ENCODE data around the gene TBCD. TPM values are rescaled to one million over a fixed set of nuclear protein-coding genes. Genes with fewer than 3 reads are reported as not detected.
A peak's percentile ranks its signal among the peaks of the same experiment; 100 is the strongest.
"Not testable (repeated sequence)": the region's sequence is repeated elsewhere in the genome, so short reads cannot be mapped to it uniquely, and the experiment has no call there.

The TBCD gene
- total and polyA plus RNA-seq, 4 donors = 56.3 to 140 (median 92.8) TPM

- H3K27ac ChIP-seq (ENCODE audit: low read depth, low read length) = no peak overlapping the region
- no peaks in the 10 kb centered on the region for H3K9me3 ChIP-seq (ENCODE audit: control insufficient read depth, insufficient read depth, low read length)
- H3K27me3 ChIP-seq (ENCODE audit: control insufficient read depth, insufficient read depth, low read length) = no peaks in the 10 kb centered on the region
- no peak overlapping the region for H3K4me3 ChIP-seq (ENCODE audit: low read depth, low read length)
- peaks cover 10% of the 10 kb centered on the region for H3K4me1 ChIP-seq (ENCODE audit: control insufficient read depth, insufficient read depth, low read length)
- WGBS (ENCODE audit: insufficient coverage) = 86% methylated on average over 13 of the region's 15 CpGs
- no peak for DNase-seq (ENCODE audit: low read depth in 4 of 6, low spot score in 6 of 6)
- peaks cover 3% of the 10 kb centered on the region for H3K36me3 ChIP-seq (ENCODE audit: control insufficient read depth, insufficient read depth, low read length)
Observed at GRCh38 chr17:82984751-82985427, 233.0 kb downstream of the TBCD start.

- H3K36me3 ChIP-seq (ENCODE audit: control insufficient read depth, insufficient read depth, low read length) = peaks cover 3% of the 10 kb centered on the region
- H3K4me1 ChIP-seq (ENCODE audit: control insufficient read depth, insufficient read depth, low read length) = peaks cover 10% of the 10 kb centered on the region
- no peaks in the 10 kb centered on the region for H3K9me3 ChIP-seq (ENCODE audit: control insufficient read depth, insufficient read depth, low read length)
- no peak overlapping the region for H3K27ac ChIP-seq (ENCODE audit: low read depth, low read length)
- H3K4me3 ChIP-seq (ENCODE audit: low read depth, low read length) = no peak overlapping the region
- H3K27me3 ChIP-seq (ENCODE audit: control insufficient read depth, insufficient read depth, low read length) = no peaks in the 10 kb centered on the region
- WGBS (ENCODE audit: insufficient coverage) = 81% methylated on average over 4 of the region's 11 CpGs
- DNase-seq (ENCODE audit: low read depth in 4 of 6, low spot score in 6 of 6) = no peak
Observed at GRCh38 chr17:82985428-82985805, 233.6 kb downstream of the TBCD start.

GRCh38 chr17:82985973-82986372, 234.1 kb downstream of the TBCD start:
- H3K4me1 ChIP-seq (ENCODE audit: control insufficient read depth, insufficient read depth, low read length) = peaks cover 10% of the 10 kb centered on the region
- H3K4me3 ChIP-seq (ENCODE audit: low read depth, low read length) = no peak overlapping the region
- no peaks in the 10 kb centered on the region for H3K9me3 ChIP-seq (ENCODE audit: control insufficient read depth, insufficient read depth, low read length)
- peak in 4 of 6 donors; percentile 6 to 45 (median 27) for DNase-seq (ENCODE audit: low read depth in 4 of 6, low spot score in 6 of 6)
- H3K36me3 ChIP-seq (ENCODE audit: control insufficient read depth, insufficient read depth, low read length) = peaks cover 3% of the 10 kb centered on the region
- peak overlapping the region; percentile 16 for H3K27ac ChIP-seq (ENCODE audit: low read depth, low read length)
- 30% methylated on average over 16 of the region's 17 CpGs for WGBS (ENCODE audit: insufficient coverage)
- no peaks in the 10 kb centered on the region for H3K27me3 ChIP-seq (ENCODE audit: control insufficient read depth, insufficient read depth, low read length)

GRCh38 chr17:82989051-82989450, 237.2 kb downstream of the TBCD start:
- H3K27ac ChIP-seq (ENCODE audit: low read depth, low read length); H3K4me1 ChIP-seq (ENCODE audit: control insufficient read depth, insufficient read depth, low read length); H3K4me3 ChIP-seq (ENCODE audit: low read depth, low read length); DNase-seq (ENCODE audit: low read depth in 4 of 6, low spot score in 6 of 6); H3K9me3 ChIP-seq (ENCODE audit: control insufficient read depth, insufficient read depth, low read length); H3K36me3 ChIP-seq (ENCODE audit: control insufficient read depth, insufficient read depth, low read length); H3K27me3 ChIP-seq (ENCODE audit: control insufficient read depth, insufficient read depth, low read length): not testable (repeated sequence)
- WGBS (ENCODE audit: insufficient coverage) = no CpG with 5 or more reads among the region's 3 CpGs

GRCh38 chr17:82989881-82990280, 238.0 kb downstream of the TBCD start:
- WGBS (ENCODE audit: insufficient coverage) = 50% methylated on average over 1 of the region's 5 CpGs
- DNase-seq (ENCODE audit: low read depth in 4 of 6, low spot score in 6 of 6) = no peak
- Histone ChIP-seq H3K27ac (ENCODE audit: low read depth, low read length) (no peak overlapping the region), H3K4me3 (ENCODE audit: low read depth, low read length) (no peak overlapping the region), H3K27me3 (ENCODE audit: control insufficient read depth, insufficient read depth, low read length) (no peaks in the 10 kb centered on the region), H3K4me1 (ENCODE audit: control insufficient read depth, insufficient read depth, low read length) (peaks cover 10% of the 10 kb centered on the region), H3K36me3 (ENCODE audit: control insufficient read depth, insufficient read depth, low read length) (peaks cover 3% of the 10 kb centered on the region), H3K9me3 (ENCODE audit: control insufficient read depth, insufficient read depth, low read length) (peaks cover 3% of the 10 kb centered on the region)

GRCh38 chr17:82993005-82993404, 241.1 kb downstream of the TBCD start:
- peaks cover 3% of the 10 kb centered on the region for H3K9me3 ChIP-seq (ENCODE audit: control insufficient read depth, insufficient read depth, low read length)
- H3K27me3 ChIP-seq (ENCODE audit: control insufficient read depth, insufficient read depth, low read length) = no peaks in the 10 kb centered on the region
- H3K27ac ChIP-seq (ENCODE audit: low read depth, low read length) = no peak overlapping the region
- no peak overlapping the region for H3K4me3 ChIP-seq (ENCODE audit: low read depth, low read length)
- H3K4me1 ChIP-seq (ENCODE audit: control insufficient read depth, insufficient read depth, low read length) = no peaks in the 10 kb centered on the region
- no peak for DNase-seq (ENCODE audit: low read depth in 4 of 6, low spot score in 6 of 6)
- no peaks in the 10 kb centered on the region for H3K36me3 ChIP-seq (ENCODE audit: control insufficient read depth, insufficient read depth, low read length)

Other genes with a start within 250 kb of the TBCD start
- 10 to 100 TPM; 26.8 to 42.6 TPM for gene FOXK2, start 232.3 kb upstream of the TBCD start, total RNA-seq
- 10 to 100 TPM; 50.3 to 57.1 TPM for gene FOXK2, start 232.3 kb upstream of the TBCD start, polyA plus RNA-seq (ENCODE audit: insufficient read length in 2 of 2)
- 10 to 100 TPM; 83.8 to 86.6 TPM for gene WDR45B, start 103.6 kb upstream of the TBCD start, total RNA-seq
- gene WDR45B, start 103.6 kb upstream of the TBCD start, polyA plus RNA-seq (ENCODE audit: insufficient read length in 2 of 2) = 100 to 1,000 TPM; 118 to 120 TPM
- 10 to 100 TPM; 11.8 to 16.4 TPM for gene RAB40B, start 53.4 kb upstream of the TBCD start, total RNA-seq
- gene RAB40B, start 53.4 kb upstream of the TBCD start, polyA plus RNA-seq (ENCODE audit: insufficient read length in 2 of 2) = 10 to 100 TPM; 27.2 to 32.3 TPM
- 10 to 100 TPM; 26.3 to 29.4 TPM for gene FN3KRP, start 35.4 kb upstream of the TBCD start, total RNA-seq
- 10 to 100 TPM; 54.1 to 59.4 TPM for gene FN3KRP, start 35.4 kb upstream of the TBCD start, polyA plus RNA-seq (ENCODE audit: insufficient read length in 2 of 2)
- 10 to 100 TPM; 11.7 to 25.8 TPM for gene FN3K, start 16.4 kb upstream of the TBCD start, total RNA-seq
- gene FN3K, start 16.4 kb upstream of the TBCD start, polyA plus RNA-seq (ENCODE audit: insufficient read length in 2 of 2) = 10 to 100 TPM; 71.2 to 78.1 TPM
- gene ZNF750, start 88.0 kb downstream of the TBCD start, total RNA-seq = not detected
- under 1 TPM; 0.11 to 0.66 TPM for gene ZNF750, start 88.0 kb downstream of the TBCD start, polyA plus RNA-seq (ENCODE audit: insufficient read length in 2 of 2)